GM19438 (cell line): ENCODE results near the gene ZFYVE28.

ENCODE experiments used
- ATAC-seq: cut with Tn5 transposase; IDR thresholded peaks from one replicate; pipeline ENCODE4 v1.9.1; 2021; ENCODE audit warnings: low read depth; ENCODE audit not compliant: unreplicated experiment

The ZFYVE28 gene

DNA sequence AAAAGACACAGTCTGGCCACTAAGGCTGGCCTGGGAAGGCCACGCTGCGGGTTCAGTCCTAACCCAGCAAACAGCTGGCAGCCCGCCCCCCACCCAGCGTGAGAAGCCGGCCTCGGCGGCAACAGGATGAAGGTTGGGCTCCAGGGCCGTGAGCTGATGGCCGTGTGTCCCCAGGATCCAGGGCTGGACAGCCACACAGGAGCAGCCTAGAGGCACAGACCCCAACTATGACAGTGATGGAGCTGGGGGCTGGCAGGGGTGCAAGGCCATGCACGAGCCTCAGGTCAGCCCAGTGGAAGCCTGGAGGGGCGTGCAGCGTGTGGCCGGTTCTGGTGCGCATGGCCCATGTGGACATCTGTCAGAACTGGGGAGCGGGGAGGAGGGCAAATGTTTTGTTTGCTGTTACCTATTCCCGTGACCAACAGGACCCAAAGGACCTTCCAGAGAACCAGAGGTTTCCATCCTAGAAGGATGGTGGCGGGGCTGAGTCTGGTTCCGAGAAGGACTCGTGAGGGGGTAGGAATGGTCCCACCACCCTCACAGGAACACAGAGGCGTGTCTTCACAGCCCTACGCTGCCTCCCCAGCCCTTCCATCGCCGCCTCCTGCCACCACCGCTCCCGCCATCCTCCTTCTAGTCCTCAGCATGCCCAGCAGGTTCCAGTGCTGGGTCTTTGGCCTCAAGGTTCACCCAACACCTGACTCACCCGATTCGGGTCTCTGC, 46.5 kb downstream of the ZFYVE28 start:
- no peak for ATAC-seq

DNA sequence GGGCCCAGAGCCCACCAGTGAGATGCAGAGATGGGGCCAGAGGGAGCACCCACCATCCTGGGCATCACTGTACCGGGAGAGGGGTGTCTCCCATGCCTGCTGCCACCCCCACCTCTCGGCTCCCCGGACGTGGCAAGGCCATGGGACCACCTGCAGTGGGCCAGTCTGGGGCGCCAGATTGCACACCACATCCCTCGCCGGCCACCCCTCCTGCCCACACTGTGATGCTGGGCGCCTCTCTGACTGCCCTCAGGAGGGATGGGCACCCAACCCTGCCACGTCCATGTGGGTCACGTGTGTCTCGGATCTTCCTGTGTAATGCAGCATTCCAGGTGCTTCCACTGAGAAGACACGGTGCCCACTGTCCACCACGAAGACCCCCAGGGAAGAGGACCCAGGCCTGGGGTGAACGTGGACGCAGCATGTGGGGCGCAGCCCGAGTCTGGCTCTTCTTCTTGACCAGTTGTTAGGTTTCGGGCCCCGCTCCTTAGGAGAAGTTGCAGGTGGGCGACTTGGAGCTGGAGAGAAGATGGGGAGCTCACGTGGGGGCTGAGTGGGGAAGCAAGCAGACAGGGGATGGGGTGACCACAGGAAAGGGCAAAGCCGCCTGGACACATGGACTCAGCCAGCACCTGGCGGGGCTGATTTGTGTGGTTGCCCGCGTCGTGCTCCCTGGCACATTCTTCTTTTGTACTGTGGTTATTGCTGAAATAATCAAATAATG, 47.7 kb downstream of the ZFYVE28 start:
- ATAC-seq = no peak

GRCh38 chr4:2368746-2369437, 49.6 kb downstream of the ZFYVE28 start:
- ATAC-seq = no peak

DNA sequence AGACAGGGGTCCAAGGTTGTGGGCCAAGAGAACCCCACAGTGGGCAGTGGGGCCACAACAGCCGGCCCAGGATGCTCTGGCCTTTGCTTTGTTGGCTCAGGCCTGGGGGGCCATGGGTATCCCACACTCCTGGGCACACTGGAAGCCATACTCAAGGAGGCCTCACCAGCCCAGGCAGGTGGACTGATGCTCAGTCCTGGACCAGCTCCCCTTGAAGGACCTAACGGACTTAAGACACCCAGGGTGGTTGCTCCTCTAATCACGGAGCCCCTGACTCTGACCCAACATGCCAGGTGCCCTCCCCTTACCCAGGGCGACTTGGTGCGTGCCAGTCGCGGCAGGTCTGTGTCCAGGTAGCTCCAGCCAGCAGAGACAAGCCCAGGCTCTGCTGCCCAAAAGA, 50.8 kb downstream of the ZFYVE28 start:
- ATAC-seq = no peak

DNA sequence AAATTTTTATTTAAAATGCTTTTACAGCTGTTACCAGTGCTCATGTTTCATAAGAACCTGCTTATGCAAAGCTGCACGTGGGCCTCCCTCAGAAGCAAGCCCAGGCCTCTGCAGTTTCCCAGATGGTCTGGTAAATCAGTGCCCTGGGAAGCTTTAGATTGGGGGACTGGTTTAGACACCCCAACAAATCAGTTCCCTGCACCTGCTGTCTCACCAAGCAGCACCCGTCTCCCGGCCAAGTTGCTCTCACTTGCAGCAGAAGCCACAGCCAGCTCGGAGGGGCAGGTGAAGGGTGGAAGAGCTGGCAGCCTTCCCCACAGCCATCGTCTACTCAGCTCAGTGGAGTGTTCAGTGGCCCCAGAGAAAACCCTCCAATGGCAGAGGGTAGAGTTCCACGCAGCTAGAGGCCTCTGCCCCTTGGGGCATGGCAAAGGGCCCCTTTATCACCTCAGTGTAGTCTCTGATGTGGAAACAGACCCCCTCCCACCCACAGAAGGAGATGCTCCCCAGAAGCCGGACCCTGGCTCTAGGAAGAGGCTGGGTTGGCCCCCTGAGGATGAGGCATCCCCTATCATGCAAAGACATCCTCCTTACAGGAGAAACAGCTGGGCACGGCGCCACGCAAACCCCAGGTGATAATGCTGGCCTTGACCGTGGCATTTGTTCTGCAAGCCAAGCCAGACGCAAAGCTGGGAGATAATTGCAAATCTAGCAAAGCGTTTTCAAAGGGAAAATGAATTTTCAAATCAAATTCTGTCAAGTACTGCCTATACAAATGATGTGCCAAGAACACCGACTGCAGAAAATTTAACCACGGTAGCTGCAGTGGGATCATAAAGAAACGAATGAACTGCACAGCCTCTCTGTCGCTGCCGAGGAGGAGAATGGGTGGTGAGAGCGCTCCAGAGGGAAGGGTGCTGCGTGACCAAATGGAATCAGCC, 51.9 kb downstream of the ZFYVE28 start:
- ATAC-seq = no peak

DNA sequence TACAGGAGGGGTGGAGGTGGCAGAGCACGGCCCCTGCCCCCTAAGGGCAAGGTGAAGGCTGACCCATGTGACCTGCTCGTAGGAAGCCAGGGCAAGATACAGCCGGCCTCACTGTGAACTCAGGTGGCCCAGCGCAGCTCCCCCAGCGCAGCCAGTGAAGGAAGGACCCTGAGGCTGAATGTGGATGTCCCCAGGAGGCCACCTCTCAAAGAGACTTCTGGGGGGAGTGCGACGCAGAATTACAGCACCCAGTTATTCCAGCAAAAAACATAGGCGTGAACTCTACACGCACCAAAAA, 52.6 kb downstream of the ZFYVE28 start:
- no peak for ATAC-seq

GRCh38 chr4:2365054-2365912, 53.2 kb downstream of the ZFYVE28 start:
- ATAC-seq = no peak

- no peak for ATAC-seq
Observed at GRCh38 chr4:2364654-2365053, 53.8 kb downstream of the ZFYVE28 start.

DNA sequence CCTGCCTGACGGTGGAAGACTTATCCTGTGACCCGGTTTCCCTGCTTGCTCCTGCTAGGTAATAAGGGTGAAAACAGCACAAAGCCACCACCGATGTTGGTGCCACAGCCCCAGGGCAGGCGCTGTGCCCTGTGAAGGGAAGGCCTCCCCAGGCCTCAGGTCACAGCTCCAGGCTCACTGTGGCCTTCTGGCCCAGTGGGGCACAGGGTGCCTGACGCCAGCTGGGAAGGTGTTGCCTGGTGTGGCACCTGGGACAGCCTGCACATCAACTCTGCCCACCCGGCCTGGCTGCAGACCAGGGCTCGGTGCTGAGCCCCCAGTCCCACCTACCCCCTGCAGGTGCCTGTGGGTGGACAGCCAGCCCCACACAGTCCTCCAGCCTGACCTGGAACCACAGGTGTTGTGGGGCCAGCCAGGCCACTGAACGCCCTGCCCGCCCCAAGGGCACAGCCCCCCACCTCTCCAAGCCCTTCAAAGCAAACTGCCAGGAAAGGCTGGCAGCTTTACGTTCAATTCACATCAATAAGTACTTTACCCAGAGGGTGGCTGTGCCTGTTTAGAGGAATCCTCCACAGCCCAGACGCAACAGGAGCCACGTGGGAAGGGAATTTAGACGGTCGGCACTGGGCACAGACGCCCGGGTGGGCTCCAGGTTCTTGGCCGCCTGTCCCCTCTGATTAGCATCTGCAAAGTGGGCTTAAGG, 54.3 kb downstream of the ZFYVE28 start:
- no peak for ATAC-seq

GRCh38 chr4:2363056-2363721, 55.3 kb downstream of the ZFYVE28 start:
- no peak for ATAC-seq

DNA sequence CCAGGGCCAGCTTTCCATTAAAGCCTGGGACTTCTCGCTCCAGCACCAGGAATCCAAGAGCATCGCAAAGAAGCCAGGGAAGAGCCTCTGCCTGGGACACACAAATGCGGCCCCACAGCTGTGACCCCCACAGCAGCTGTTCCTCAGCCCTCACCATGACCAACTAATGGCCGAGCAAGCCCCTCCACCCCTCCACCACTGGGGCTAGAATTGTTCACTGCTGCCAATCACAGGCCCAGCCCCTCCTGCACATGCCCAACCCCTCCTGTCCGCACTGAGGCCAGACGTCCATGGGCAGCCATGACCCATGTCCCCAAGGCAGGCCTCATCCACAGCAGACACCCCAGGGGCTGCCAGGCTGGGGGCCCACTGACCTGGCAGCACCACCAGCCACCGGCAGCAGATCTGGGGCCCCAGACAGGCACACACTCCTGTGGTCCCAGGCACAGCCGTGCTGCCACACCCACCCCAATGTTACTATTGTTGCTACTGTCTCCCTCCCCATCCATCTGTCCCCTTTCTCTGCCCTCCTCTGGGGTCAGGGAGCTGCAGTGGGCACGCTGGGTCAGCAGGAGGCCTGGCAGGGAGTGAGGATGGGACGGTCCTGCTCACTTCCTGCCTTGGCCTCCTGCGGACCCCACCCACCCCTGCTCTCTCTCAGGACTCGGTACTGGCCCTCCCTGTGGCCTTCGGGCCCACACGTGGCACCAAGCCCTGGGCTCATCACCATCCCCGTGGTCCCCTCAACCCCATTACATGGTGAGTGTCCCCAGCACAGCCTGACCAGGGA, 56.0 kb downstream of the ZFYVE28 start:
- ATAC-seq = no peak

- ATAC-seq = no peak
Observed at GRCh38 chr4:2361366-2362265, 56.8 kb downstream of the ZFYVE28 start.

DNA sequence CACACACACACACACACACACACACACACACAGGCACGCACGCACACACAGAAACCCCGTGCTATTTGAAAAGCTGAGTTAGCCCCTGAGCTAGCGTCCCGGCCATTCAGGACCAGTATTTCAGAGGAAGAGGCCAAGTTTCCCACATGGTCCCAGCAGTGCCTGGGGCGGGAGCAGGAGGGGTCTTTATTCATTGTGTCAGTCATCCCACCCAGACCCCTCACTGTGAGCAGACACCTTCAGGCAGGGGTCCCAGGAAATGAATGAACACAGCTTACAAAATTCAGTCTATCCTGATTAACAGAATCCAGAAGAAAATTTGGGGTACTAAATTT, 58.1 kb downstream of the ZFYVE28 start:
- no peak for ATAC-seq

GRCh38 chr4:2359591-2360395, 58.7 kb downstream of the ZFYVE28 start:
- no peak for ATAC-seq

DNA sequence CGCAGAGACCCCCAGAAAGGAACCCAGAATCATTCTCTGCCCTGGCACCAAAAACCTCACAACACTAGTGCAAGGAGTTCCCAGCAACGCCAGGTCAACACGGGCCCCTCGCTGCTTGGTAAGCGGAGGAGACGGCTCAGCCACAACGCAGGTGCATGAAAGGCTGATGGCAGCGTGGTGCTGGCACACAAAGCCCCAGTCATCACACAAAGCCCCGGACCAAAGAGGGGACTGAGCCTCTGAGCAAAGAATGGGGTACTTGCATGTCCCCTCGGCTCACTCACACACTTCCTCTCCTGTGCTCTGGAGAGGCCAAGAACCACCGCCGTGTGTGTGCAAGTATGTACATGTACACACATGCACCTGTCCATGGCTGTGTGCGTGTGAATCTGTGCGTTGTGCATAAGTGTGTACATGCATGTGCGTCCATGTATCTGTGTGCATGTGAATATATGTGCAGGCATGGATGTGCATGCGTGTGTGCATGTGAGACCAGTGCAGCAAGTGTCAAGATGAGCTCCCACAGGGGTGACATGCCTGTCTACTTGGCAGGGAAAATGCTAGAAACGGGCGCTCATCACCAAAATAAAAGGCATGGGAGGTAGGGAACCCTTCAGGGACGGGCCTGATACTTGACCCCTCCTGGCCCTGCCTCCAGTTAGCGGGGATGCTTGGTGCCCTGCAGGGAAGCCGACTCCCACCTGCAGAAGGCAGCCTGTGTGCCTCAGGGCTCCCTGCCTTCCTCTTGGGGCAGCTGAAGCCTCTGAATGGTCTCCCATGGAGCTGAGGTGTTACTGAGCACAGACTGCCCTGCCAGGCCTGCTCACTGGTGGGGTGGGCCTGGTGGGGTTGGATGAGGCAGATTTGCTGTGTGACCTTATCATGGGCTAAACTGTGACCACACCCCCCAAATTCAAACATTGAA, 60.4 kb downstream of the ZFYVE28 start:
- no peak for ATAC-seq
